ENCODE data around the gene HUS1. TPM values are rescaled to one million over a fixed set of nuclear protein-coding genes. Genes with fewer than 3 reads are reported as not detected.
"Not testable (repeated sequence)": the region's sequence is repeated elsewhere in the genome, so short reads cannot be mapped to it uniquely, and the experiment has no call there.

The HUS1 gene
- total and polyA plus RNA-seq, 4 donors: 16.8 to 20.8 (median 19.2) TPM

GRCh38 chr7:47949703-47950102 is 29.7 kb downstream of the HUS1 start:
- no peaks in the 10 kb centered on the region for H3K4me1 ChIP-seq (ENCODE audit: control insufficient read depth, insufficient read depth, low read length)
- WGBS (ENCODE audit: insufficient coverage): 79% methylated on average over 3 of the region's 4 CpGs
- no peaks in the 10 kb centered on the region for H3K9me3 ChIP-seq (ENCODE audit: control insufficient read depth, insufficient read depth, low read length)
- no peak overlapping the region for H3K27ac ChIP-seq (ENCODE audit: low read depth, low read length)
- peaks cover 5% of the 10 kb centered on the region for H3K36me3 ChIP-seq (ENCODE audit: control insufficient read depth, insufficient read depth, low read length)
- no peaks in the 10 kb centered on the region for H3K27me3 ChIP-seq (ENCODE audit: control insufficient read depth, insufficient read depth, low read length)
- DNase-seq (ENCODE audit: low read depth in 4 of 6, low spot score in 6 of 6): no peak
- H3K4me3 ChIP-seq (ENCODE audit: low read depth, low read length): no peak overlapping the region

- no peaks in the 10 kb centered on the region for H3K36me3 ChIP-seq (ENCODE audit: control insufficient read depth, insufficient read depth, low read length)
- H3K4me3 ChIP-seq (ENCODE audit: low read depth, low read length): no peak within 1 kb of the TSS
- WGBS (ENCODE audit: insufficient coverage): 80% methylated on average over 3 of the region's 7 CpGs
- H3K4me1 ChIP-seq (ENCODE audit: control insufficient read depth, insufficient read depth, low read length): no peaks in the 10 kb centered on the region
- no peak for DNase-seq (ENCODE audit: low read depth in 4 of 6, low spot score in 6 of 6)
- no peaks in the 10 kb centered on the region for H3K27me3 ChIP-seq (ENCODE audit: control insufficient read depth, insufficient read depth, low read length)
- no peaks in the 10 kb centered on the region for H3K9me3 ChIP-seq (ENCODE audit: control insufficient read depth, insufficient read depth, low read length)
- H3K27ac ChIP-seq (ENCODE audit: low read depth, low read length): no peak within 1 kb of the TSS
Observed at GRCh38 chr7:47948141-47948790, 31.1 kb downstream of the HUS1 start, which contains the start of gene PKD1L1. Gene PKD1L1 (minus strand): TSS chr7:47948466. CDS start chr7:47948440, 26 bp downstream.

- no peak for DNase-seq (ENCODE audit: low read depth in 4 of 6, low spot score in 6 of 6)
- H3K27me3 ChIP-seq (ENCODE audit: control insufficient read depth, insufficient read depth, low read length): no peaks in the 10 kb centered on the region
- H3K36me3 ChIP-seq (ENCODE audit: control insufficient read depth, insufficient read depth, low read length): no peaks in the 10 kb centered on the region
- H3K9me3 ChIP-seq (ENCODE audit: control insufficient read depth, insufficient read depth, low read length): no peaks in the 10 kb centered on the region
- no peak overlapping the region for H3K4me3 ChIP-seq (ENCODE audit: low read depth, low read length)
- H3K4me1 ChIP-seq (ENCODE audit: control insufficient read depth, insufficient read depth, low read length): no peaks in the 10 kb centered on the region
- no peak overlapping the region for H3K27ac ChIP-seq (ENCODE audit: low read depth, low read length)
- 93% methylated on average over 3 of the region's 7 CpGs for WGBS (ENCODE audit: insufficient coverage)
Observed at GRCh38 chr7:47947355-47947749, 32.1 kb downstream of the HUS1 start.

GRCh38 chr7:47946581-47947354 is 32.6 kb downstream of the HUS1 start:
- no peak for DNase-seq (ENCODE audit: low read depth in 4 of 6, low spot score in 6 of 6)
- 84% methylated on average over 5 of the region's 7 CpGs for WGBS (ENCODE audit: insufficient coverage)
- no peaks in the 10 kb centered on the region for H3K4me1 ChIP-seq (ENCODE audit: control insufficient read depth, insufficient read depth, low read length)
- no peaks in the 10 kb centered on the region for H3K27me3 ChIP-seq (ENCODE audit: control insufficient read depth, insufficient read depth, low read length)
- no peak overlapping the region for H3K27ac ChIP-seq (ENCODE audit: low read depth, low read length)
- H3K9me3 ChIP-seq (ENCODE audit: control insufficient read depth, insufficient read depth, low read length): no peaks in the 10 kb centered on the region
- H3K36me3 ChIP-seq (ENCODE audit: control insufficient read depth, insufficient read depth, low read length): no peaks in the 10 kb centered on the region
- no peak overlapping the region for H3K4me3 ChIP-seq (ENCODE audit: low read depth, low read length)

- H3K4me3 ChIP-seq (ENCODE audit: low read depth, low read length): no peak overlapping the region
- no peaks in the 10 kb centered on the region for H3K9me3 ChIP-seq (ENCODE audit: control insufficient read depth, insufficient read depth, low read length)
- no peaks in the 10 kb centered on the region for H3K36me3 ChIP-seq (ENCODE audit: control insufficient read depth, insufficient read depth, low read length)
- peak in 5 of 6 donors; percentile 67 to 94 (median 75) for DNase-seq (ENCODE audit: low read depth in 4 of 6, low spot score in 6 of 6)
- 25% methylated on average over 5 of the region's 8 CpGs for WGBS (ENCODE audit: insufficient coverage)
- no peaks in the 10 kb centered on the region for H3K27me3 ChIP-seq (ENCODE audit: control insufficient read depth, insufficient read depth, low read length)
- no peak overlapping the region for H3K27ac ChIP-seq (ENCODE audit: low read depth, low read length)
- peaks cover 5% of the 10 kb centered on the region for H3K4me1 ChIP-seq (ENCODE audit: control insufficient read depth, insufficient read depth, low read length)
Observed at GRCh38 chr7:47945261-47946015, 34.0 kb downstream of the HUS1 start.

GRCh38 chr7:47944536-47945260 is 34.7 kb downstream of the HUS1 start:
- Histone ChIP-seq H3K4me1 (ENCODE audit: control insufficient read depth, insufficient read depth, low read length) (peaks cover 7% of the 10 kb centered on the region), H3K4me3 (ENCODE audit: low read depth, low read length) (no peak overlapping the region)
- 80% methylated on average over 7 of the region's 12 CpGs for WGBS (ENCODE audit: insufficient coverage)

GRCh38 chr7:47943676-47944474 is 35.5 kb downstream of the HUS1 start:
- H3K27ac ChIP-seq (ENCODE audit: low read depth, low read length): no peak overlapping the region
- H3K9me3 ChIP-seq (ENCODE audit: control insufficient read depth, insufficient read depth, low read length): no peaks in the 10 kb centered on the region
- H3K4me3 ChIP-seq (ENCODE audit: low read depth, low read length): no peak overlapping the region
- H3K36me3 ChIP-seq (ENCODE audit: control insufficient read depth, insufficient read depth, low read length): no peaks in the 10 kb centered on the region
- no peaks in the 10 kb centered on the region for H3K27me3 ChIP-seq (ENCODE audit: control insufficient read depth, insufficient read depth, low read length)
- H3K4me1 ChIP-seq (ENCODE audit: control insufficient read depth, insufficient read depth, low read length): peaks cover 10% of the 10 kb centered on the region
- peak in 1 of 6 donors; percentile 15 for DNase-seq (ENCODE audit: low read depth in 4 of 6, low spot score in 6 of 6)
- WGBS (ENCODE audit: insufficient coverage): 84% methylated on average over 5 of the region's 8 CpGs

More at GRCh38 chr7:47944536-47945260, 34.7 kb downstream of the HUS1 start:
- Histone ChIP-seq H3K27ac (ENCODE audit: low read depth, low read length) (no peak overlapping the region), H3K27me3 (ENCODE audit: control insufficient read depth, insufficient read depth, low read length) (no peaks in the 10 kb centered on the region), H3K9me3 (ENCODE audit: control insufficient read depth, insufficient read depth, low read length) (no peaks in the 10 kb centered on the region), H3K36me3 (ENCODE audit: control insufficient read depth, insufficient read depth, low read length) (no peaks in the 10 kb centered on the region)
- no peak for DNase-seq (ENCODE audit: low read depth in 4 of 6, low spot score in 6 of 6)

- not testable (repeated sequence) for H3K27ac ChIP-seq (ENCODE audit: low read depth, low read length)
Observed at GRCh38 chr7:47942651-47943050, 36.8 kb downstream of the HUS1 start.

More at GRCh38 chr7:47942651-47943050, 36.8 kb downstream of the HUS1 start:
- not testable (repeated sequence) for DNase-seq (ENCODE audit: low read depth in 4 of 6, low spot score in 6 of 6); H3K36me3 ChIP-seq (ENCODE audit: control insufficient read depth, insufficient read depth, low read length); H3K9me3 ChIP-seq (ENCODE audit: control insufficient read depth, insufficient read depth, low read length); H3K4me3 ChIP-seq (ENCODE audit: low read depth, low read length); H3K27me3 ChIP-seq (ENCODE audit: control insufficient read depth, insufficient read depth, low read length)
- WGBS (ENCODE audit: insufficient coverage): 100% methylated on average over 4 of the region's 10 CpGs
- peaks cover 21% of the 10 kb centered on the region for H3K4me1 ChIP-seq (ENCODE audit: control insufficient read depth, insufficient read depth, low read length)

Data from spinal cord (tissue), 10 donors.